Activated CD8-positive, alpha-beta T cell treated with anti-CD3 and anti-CD28 coated beads for 36 hours (primary cell): ENCODE data around the gene OR8B8. TPM values are rescaled to one million over a fixed set of nuclear protein-coding genes. Genes with fewer than 3 reads are reported as not detected.
"Not testable (repeated sequence)": the region's sequence is repeated elsewhere in the genome, so short reads cannot be mapped to it uniquely, and the experiment has no call there.

Experiments used
- ATAC-seq: fragments of 200-7000 bp; cut with Tn5 transposase; one replicate; pipeline ENCODE4 v1.10.0; 2021; ENCODE audit warnings: mild to moderate bottlenecking, moderate library complexity
- CTCF ChIA-PET: fragments of 350-600 bp; sonication (Branson Sonifier 250); formaldehyde crosslinking; loops from one replicate; lab custom pipeline; 2021; ENCODE audit warnings: antibody characterized with exemption; lab: Charles Lee
- POLR2A ChIA-PET: fragments of 350-600 bp; sonication (Branson Sonifier 250); formaldehyde crosslinking; loops from one replicate; lab custom pipeline; 2021; ENCODE audit warnings: antibody characterized with exemption; lab: Charles Lee
- DNase-seq: peaks from one replicate; pipeline ENCODE4 v3.0.0-alpha.2; 2020
- H3K27ac Mint-ChIP-seq: one replicate; pipeline ENCODE4 v1.8.0; 2021; ENCODE audit warnings: mild to moderate bottlenecking, mixed read lengths
- H3K27me3 Mint-ChIP-seq: one replicate; pipeline ENCODE4 v1.8.0; 2021; ENCODE audit warnings: mixed read lengths
- H3K36me3 Mint-ChIP-seq: one replicate; pipeline ENCODE4 v1.8.0; 2021; ENCODE audit warnings: low read depth, mixed read lengths
- H3K4me1 Mint-ChIP-seq: one replicate; pipeline ENCODE4 v1.8.0; 2021; ENCODE audit warnings: low read depth, mixed read lengths
- H3K4me3 Mint-ChIP-seq: one replicate; pipeline ENCODE4 v1.8.0; 2021; ENCODE audit warnings: mild to moderate bottlenecking, moderate library complexity, mixed read lengths
- H3K9me3 Mint-ChIP-seq: one replicate; pipeline ENCODE4 v1.8.0; 2021; ENCODE audit warnings: mixed read lengths
- intact Hi-C: fragments of 100-400 bp; cut with micrococcal nuclease; formaldehyde crosslinking; loops from one replicate; pipeline ENCODE4 v1.10.0; 2022
- total RNA-seq, 2 experiments: library from RNA; stranded (reverse); gene quantifications; one replicate each; pipeline ENCODE4 v1.2.3, GENCODE V29; 2021
- TF ChIP-seq, protein P1 (sequence below): fragments of 200-600 bp; IDR thresholded peaks from one replicate; pipeline ENCODE4 v1.8.0; 2022; ENCODE audit warnings: antibody characterized with exemption, mild to moderate bottlenecking

Gene OR8B8
- total RNA-seq, 2 experiments from 2014 or later = not detected

GRCh38 chr11:124409906-124410305 lies 35.6 kb downstream of the OR8B8 start:
- Mint-ChIP-seq H3K27me3 (peaks cover 11% of the 10 kb centered on the region), H3K36me3 (no peaks in the 10 kb centered on the region), H3K4me1 (no peaks in the 10 kb centered on the region), H3K27ac (no peak overlapping the region), H3K9me3 (no peaks in the 10 kb centered on the region), H3K4me3 (no peak overlapping the region)
- ATAC-seq (no peak), DNase-seq (no peak)
- ChIA-PET CTCF (interaction anchor here (1.0 kb wide), 1 partner anchor 9 kb away, joined by 3 read pairs; no protein-coding TSS in a partner anchor), POLR2A (no interaction called here)
- intact Hi-C loops = no loop called here
- TF ChIP-seq, protein P1, sequence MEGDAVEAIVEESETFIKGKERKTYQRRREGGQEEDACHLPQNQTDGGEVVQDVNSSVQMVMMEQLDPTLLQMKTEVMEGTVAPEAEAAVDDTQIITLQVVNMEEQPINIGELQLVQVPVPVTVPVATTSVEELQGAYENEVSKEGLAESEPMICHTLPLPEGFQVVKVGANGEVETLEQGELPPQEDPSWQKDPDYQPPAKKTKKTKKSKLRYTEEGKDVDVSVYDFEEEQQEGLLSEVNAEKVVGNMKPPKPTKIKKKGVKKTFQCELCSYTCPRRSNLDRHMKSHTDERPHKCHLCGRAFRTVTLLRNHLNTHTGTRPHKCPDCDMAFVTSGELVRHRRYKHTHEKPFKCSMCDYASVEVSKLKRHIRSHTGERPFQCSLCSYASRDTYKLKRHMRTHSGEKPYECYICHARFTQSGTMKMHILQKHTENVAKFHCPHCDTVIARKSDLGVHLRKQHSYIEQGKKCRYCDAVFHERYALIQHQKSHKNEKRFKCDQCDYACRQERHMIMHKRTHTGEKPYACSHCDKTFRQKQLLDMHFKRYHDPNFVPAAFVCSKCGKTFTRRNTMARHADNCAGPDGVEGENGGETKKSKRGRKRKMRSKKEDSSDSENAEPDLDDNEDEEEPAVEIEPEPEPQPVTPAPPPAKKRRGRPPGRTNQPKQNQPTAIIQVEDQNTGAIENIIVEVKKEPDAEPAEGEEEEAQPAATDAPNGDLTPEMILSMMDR = no peak

- ChIA-PET POLR2A (no interaction called here), CTCF (no interaction called here)
- Mint-ChIP-seq H3K9me3 (no peaks in the 10 kb centered on the region), H3K36me3 (peaks cover 2% of the 10 kb centered on the region), H3K27me3 (peaks cover 8% of the 10 kb centered on the region), H3K4me1 (no peaks in the 10 kb centered on the region), H3K27ac (no peak overlapping the region), H3K4me3 (no peak overlapping the region)
- intact Hi-C loops = no loop called here
- TF ChIP-seq, protein P1 = no peak
- ATAC-seq (no peak), DNase-seq (no peak)
These were observed 39.9 kb downstream of the OR8B8 start for GRCh38 chr11:124405581-124405980.

- H3K36me3 Mint-ChIP-seq, H3K4me1 Mint-ChIP-seq, H3K9me3 Mint-ChIP-seq, DNase-seq, H3K27ac Mint-ChIP-seq, intact Hi-C loops, H3K27me3 Mint-ChIP-seq, H3K4me3 Mint-ChIP-seq, ATAC-seq, POLR2A ChIA-PET: not testable (repeated sequence)
- CTCF ChIA-PET = interaction anchor here (1.2 to 3.1 kb wide), 10 partner anchors 9 to 182 kb away, joined by 3 to 16 read pairs (median 6); partner anchors contain the start of gene OR8A1
These were observed 42.3 kb downstream of the OR8B8 start for GRCh38 chr11:124403186-124403585.

DNA sequence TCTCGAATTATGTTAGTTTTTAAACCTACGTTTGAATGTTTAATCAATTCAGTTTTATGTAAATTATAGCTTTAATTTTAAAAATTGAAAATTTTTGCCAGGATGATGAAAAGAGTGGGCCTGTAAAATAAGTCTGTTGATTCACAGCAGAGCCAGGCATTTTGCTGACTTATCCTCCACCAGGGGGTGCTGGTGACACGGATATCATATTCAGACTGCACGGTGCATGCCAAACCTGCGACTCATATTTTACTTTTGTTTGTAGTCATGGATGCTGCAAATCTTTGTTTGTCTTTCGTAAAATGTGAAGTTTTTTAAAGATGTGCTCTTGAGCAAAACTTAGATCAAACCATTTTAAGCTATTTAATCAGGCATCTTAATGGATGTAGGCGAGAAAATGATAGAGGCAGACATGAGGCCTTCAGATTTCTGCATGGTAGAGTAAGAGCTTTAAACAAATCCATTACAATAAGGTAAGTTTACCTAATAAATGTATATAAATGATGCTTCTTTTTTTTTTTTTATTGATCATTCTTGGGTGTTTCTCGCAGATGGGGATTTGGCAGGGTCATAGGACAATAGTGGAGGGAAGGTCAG lies 43.1 kb downstream of the OR8B8 start:
- ChIA-PET CTCF (interaction anchor here (0.5 to 3.1 kb wide), 33 partner anchors 9 to 476 kb away, joined by 3 to 16 read pairs (median 4); partner anchors contain the start of gene OR8A1), POLR2A (no interaction called here)
- peaks cover 2% of the 10 kb centered on the region for H3K36me3 Mint-ChIP-seq
- H3K4me1 Mint-ChIP-seq = no peaks in the 10 kb centered on the region
- intact Hi-C loops = no loop called here
- peak; percentile 81 for ATAC-seq
- H3K9me3 Mint-ChIP-seq = no peaks in the 10 kb centered on the region
- no peak overlapping the region for H3K4me3 Mint-ChIP-seq
- TF ChIP-seq, protein P1 = peak; percentile 72
- no peak overlapping the region for H3K27ac Mint-ChIP-seq
- H3K27me3 Mint-ChIP-seq = peaks cover 2% of the 10 kb centered on the region
- peak; percentile 79 for DNase-seq

DNA sequence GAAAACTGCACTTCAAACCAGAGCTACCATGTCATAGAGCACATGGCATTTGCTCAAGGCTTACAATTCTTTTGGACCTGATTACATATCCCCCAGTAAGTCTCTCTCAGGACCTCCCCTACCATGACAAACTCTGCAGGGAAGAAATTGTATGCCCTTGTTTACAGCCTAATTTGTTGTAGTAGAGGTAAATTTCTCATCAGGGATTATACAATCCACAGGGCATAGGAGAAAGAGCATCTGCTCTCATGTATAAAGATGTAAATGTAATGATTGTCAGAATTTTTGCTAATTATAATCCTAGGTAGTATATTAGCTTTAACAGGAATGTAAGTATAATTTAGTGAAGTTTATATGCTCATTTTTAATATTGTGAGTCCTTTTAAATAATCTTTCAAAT lies 46.6 kb downstream of the OR8B8 start, which contains the start of gene OR8B3:
Gene OR8B3 (minus strand): TSS at position 101 of the 400 bp plus-strand sequence. CDS start 1,673 bp downstream, outside the sequence.
- POLR2A ChIA-PET = no interaction called here
- H3K9me3 Mint-ChIP-seq = no peaks in the 10 kb centered on the region
- CTCF ChIA-PET = no interaction called here
- intact Hi-C loops = no loop called here
- TF ChIP-seq, protein P1 = no peak
- ATAC-seq = no peak
- no peak within 1 kb of the TSS for H3K4me3 Mint-ChIP-seq
- peaks cover 2% of the 10 kb centered on the region for H3K36me3 Mint-ChIP-seq
- H3K27me3 Mint-ChIP-seq = no peaks in the 10 kb centered on the region
- H3K4me1 Mint-ChIP-seq = no peaks in the 10 kb centered on the region
- DNase-seq = no peak
- no peak within 1 kb of the TSS for H3K27ac Mint-ChIP-seq

DNA sequence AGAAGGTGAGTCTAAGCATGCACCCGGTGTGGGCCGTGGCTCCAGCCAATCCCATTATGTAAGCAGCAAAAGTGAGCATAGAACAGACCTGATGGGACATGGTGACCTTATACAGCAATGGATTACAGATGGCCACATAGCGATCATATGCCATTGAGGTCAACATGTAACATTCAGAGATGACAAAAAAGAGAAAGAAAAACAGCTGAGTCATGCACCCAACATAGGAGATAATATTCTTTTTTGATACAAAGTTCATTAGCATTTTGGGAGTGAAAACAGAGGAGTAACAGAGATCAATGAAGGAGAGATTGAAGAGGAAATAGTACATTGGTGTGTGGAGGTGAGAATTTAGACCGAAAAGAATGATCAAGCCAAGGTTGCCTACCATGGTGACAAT lies 48.6 kb downstream of the OR8B8 start:
- intact Hi-C loops, H3K27ac Mint-ChIP-seq, H3K9me3 Mint-ChIP-seq, POLR2A ChIA-PET, CTCF ChIA-PET, ATAC-seq, H3K36me3 Mint-ChIP-seq, DNase-seq, H3K4me1 Mint-ChIP-seq, H3K4me3 Mint-ChIP-seq, H3K27me3 Mint-ChIP-seq: not testable (repeated sequence)
